SH-SY5Y (cell line): ENCODE results near the gene CPN1.

Experiments used
- GATA2 ChIP-seq: IDR thresholded peaks from 2 replicates; pipeline ENCODE4 v1.6.1; 2011; ENCODE audit warnings: mild to moderate bottlenecking, low read depth, low read length
- GATA3 ChIP-seq: IDR thresholded peaks from 2 replicates; pipeline ENCODE4 v1.6.1; 2011; ENCODE audit warnings: low read depth, mild to moderate bottlenecking, low read length, moderate library complexity

- TF ChIP-seq GATA3 (no peak), GATA2 (no peak)
These were observed 28.0 kb upstream of the CPN1 start for GRCh38 chr10:100109670-100110069.
